ENCODE data around the gene OBP2B.

OBP2B gene

GRCh38 chr9:133181561-133181960, 27.5 kb downstream of the OBP2B start:
- H3K79me2 ChIP-seq (ENCODE audit: control insufficient read depth, insufficient read depth, low read length, poor library complexity), result no peaks in the 10 kb centered on the region
- no peak overlapping the region for H3K9ac ChIP-seq (ENCODE audit: low read length)
- H3K27ac ChIP-seq (ENCODE audit: low read depth, low read length), result no peak overlapping the region
- H3K18ac ChIP-seq (ENCODE audit: low read length), result no peak overlapping the region
- no peaks in the 10 kb centered on the region for H3K9me3 ChIP-seq (ENCODE audit: insufficient read depth, low read depth, low read length)
- no CpG with 5 or more reads among the region's 3 CpGs for WGBS (ENCODE audit: extremely low coverage, insufficient coverage, insufficient read length)
- no peak overlapping the region for H2BK5ac ChIP-seq (ENCODE audit: low read depth, low read length, poor library complexity)
- H3K4me3 ChIP-seq (ENCODE audit: low read depth, low read length), result no peak overlapping the region
- H4K12ac ChIP-seq (ENCODE audit: low read depth, low read length), result no peak overlapping the region
- no peaks in the 10 kb centered on the region for H3K79me1 ChIP-seq (ENCODE audit: low read length)
- DNase-seq, result no peak
- no peak overlapping the region for H2BK12ac ChIP-seq (ENCODE audit: low read length)
- H3K23ac ChIP-seq (ENCODE audit: low read length), result no peak overlapping the region
- H4K8ac ChIP-seq (ENCODE audit: low read depth, low read length), result no peak overlapping the region
- no peak overlapping the region for H2AFZ ChIP-seq (ENCODE audit: insufficient read depth, low read length, poor library complexity)
- H2AK5ac ChIP-seq (ENCODE audit: low read length), result no peak overlapping the region
- no peaks in the 10 kb centered on the region for H3K36me3 ChIP-seq (ENCODE audit: control insufficient read depth in 1 of 2, insufficient read depth in 2 of 2, low read length in 2 of 2)
- no peak overlapping the region for H3K4me2 ChIP-seq (ENCODE audit: low read length)
- H3K4me1 ChIP-seq (ENCODE audit: control insufficient read depth in 1 of 2, insufficient read depth in 2 of 2, low read length in 2 of 2), result no peaks in the 10 kb centered on the region
- no peak overlapping the region for H2BK120ac ChIP-seq (ENCODE audit: insufficient read depth, low read length, poor library complexity)
- H4K91ac ChIP-seq (ENCODE audit: low read depth, low read length), result no peak overlapping the region
- H3K14ac ChIP-seq (ENCODE audit: low read length), result no peak overlapping the region
- H3K4ac ChIP-seq (ENCODE audit: low read depth, low read length), result no peak overlapping the region
- no peaks in the 10 kb centered on the region for H3K27me3 ChIP-seq (ENCODE audit: insufficient read depth, low read length)

- Histone ChIP-seq H3K14ac (ENCODE audit: low read length) (no peak overlapping the region), H4K12ac (ENCODE audit: low read depth, low read length) (no peak overlapping the region), H3K36me3 (ENCODE audit: control insufficient read depth in 1 of 2, insufficient read depth in 2 of 2, low read length in 2 of 2) (no peaks in the 10 kb centered on the region), H3K9ac (ENCODE audit: low read length) (no peak overlapping the region), H2BK5ac (ENCODE audit: low read depth, low read length, poor library complexity) (no peak overlapping the region), H3K23ac (ENCODE audit: low read length) (no peak overlapping the region), H2BK12ac (ENCODE audit: low read length) (no peak overlapping the region), H3K79me1 (ENCODE audit: low read length) (no peaks in the 10 kb centered on the region), H2BK120ac (ENCODE audit: insufficient read depth, low read length, poor library complexity) (no peak overlapping the region), H3K79me2 (ENCODE audit: control insufficient read depth, insufficient read depth, low read length, poor library complexity) (no peaks in the 10 kb centered on the region), H3K27ac (ENCODE audit: low read depth, low read length) (no peak overlapping the region), H3K18ac (ENCODE audit: low read length) (no peak overlapping the region), H2AFZ (ENCODE audit: insufficient read depth, low read length, poor library complexity) (no peak overlapping the region), H2AK5ac (ENCODE audit: low read length) (no peak overlapping the region), H3K27me3 (ENCODE audit: insufficient read depth, low read length) (no peaks in the 10 kb centered on the region), H3K4ac (ENCODE audit: low read depth, low read length) (no peak overlapping the region), H3K4me1 (ENCODE audit: control insufficient read depth in 1 of 2, insufficient read depth in 2 of 2, low read length in 2 of 2) (no peaks in the 10 kb centered on the region), H3K4me2 (ENCODE audit: low read length) (no peak overlapping the region), H3K4me3 (ENCODE audit: low read depth, low read length) (no peak overlapping the region), H4K8ac (ENCODE audit: low read depth, low read length) (no peak overlapping the region), H4K91ac (ENCODE audit: low read depth, low read length) (no peak overlapping the region), H3K9me3 (ENCODE audit: insufficient read depth, low read depth, low read length) (no peaks in the 10 kb centered on the region)
- no CpG with 5 or more reads among the region's 5 CpGs for WGBS (ENCODE audit: extremely low coverage, insufficient coverage, insufficient read length)
- no peak for DNase-seq
Measured at GRCh38 chr9:133180953-133181352, 28.1 kb downstream of the OBP2B start.

- H3K4me3 ChIP-seq (ENCODE audit: low read depth, low read length), result no peak overlapping the region
- H4K91ac ChIP-seq (ENCODE audit: low read depth, low read length), result no peak overlapping the region
- H3K9ac ChIP-seq (ENCODE audit: low read length), result no peak overlapping the region
- no peak overlapping the region for H3K4me2 ChIP-seq (ENCODE audit: low read length)
- no peak overlapping the region for H2AK5ac ChIP-seq (ENCODE audit: low read length)
- no peak overlapping the region for H4K12ac ChIP-seq (ENCODE audit: low read depth, low read length)
- H3K27me3 ChIP-seq (ENCODE audit: insufficient read depth, low read length), result no peaks in the 10 kb centered on the region
- no peak overlapping the region for H3K18ac ChIP-seq (ENCODE audit: low read length)
- H2BK12ac ChIP-seq (ENCODE audit: low read length), result no peak overlapping the region
- H3K79me1 ChIP-seq (ENCODE audit: low read length), result peaks cover 6% of the 10 kb centered on the region
- H3K9me3 ChIP-seq (ENCODE audit: insufficient read depth, low read depth, low read length), result no peaks in the 10 kb centered on the region
- no peak overlapping the region for H2AFZ ChIP-seq (ENCODE audit: insufficient read depth, low read length, poor library complexity)
- H3K27ac ChIP-seq (ENCODE audit: low read depth, low read length), result no peak overlapping the region
- no peak overlapping the region for H2BK120ac ChIP-seq (ENCODE audit: insufficient read depth, low read length, poor library complexity)
- peaks cover 7 to 13% of the 10 kb centered on the region in 2 experiments for H3K4me1 ChIP-seq (ENCODE audit: control insufficient read depth in 1 of 2, insufficient read depth in 2 of 2, low read length in 2 of 2)
- no CpG with 5 or more reads among the region's 7 CpGs for WGBS (ENCODE audit: extremely low coverage, insufficient coverage, insufficient read length)
- no peaks in the 10 kb centered on the region for H3K79me2 ChIP-seq (ENCODE audit: control insufficient read depth, insufficient read depth, low read length, poor library complexity)
- H2BK5ac ChIP-seq (ENCODE audit: low read depth, low read length, poor library complexity), result no peak overlapping the region
- no peak overlapping the region for H3K4ac ChIP-seq (ENCODE audit: low read depth, low read length)
- no peak overlapping the region for H3K14ac ChIP-seq (ENCODE audit: low read length)
- H3K23ac ChIP-seq (ENCODE audit: low read length), result no peak overlapping the region
- no peak for DNase-seq
- no peaks in the 10 kb centered on the region for H3K36me3 ChIP-seq (ENCODE audit: control insufficient read depth in 1 of 2, insufficient read depth in 2 of 2, low read length in 2 of 2)
- H4K8ac ChIP-seq (ENCODE audit: low read depth, low read length), result no peak overlapping the region
Measured at GRCh38 chr9:133173056-133173455, 36.0 kb downstream of the OBP2B start.

GRCh38 chr9:133171161-133171961, 37.7 kb downstream of the OBP2B start:
- Histone ChIP-seq H3K27ac (ENCODE audit: low read depth, low read length) (no peak overlapping the region), H3K4me2 (ENCODE audit: low read length) (no peak overlapping the region), H3K79me1 (ENCODE audit: low read length) (peaks cover 9% of the 10 kb centered on the region), H2AK5ac (ENCODE audit: low read length) (no peak overlapping the region), H3K79me2 (ENCODE audit: control insufficient read depth, insufficient read depth, low read length, poor library complexity) (no peaks in the 10 kb centered on the region), H3K27me3 (ENCODE audit: insufficient read depth, low read length) (no peaks in the 10 kb centered on the region), H2BK12ac (ENCODE audit: low read length) (no peak overlapping the region), H2AFZ (ENCODE audit: insufficient read depth, low read length, poor library complexity) (no peak overlapping the region), H3K4me1 (ENCODE audit: control insufficient read depth in 1 of 2, insufficient read depth in 2 of 2, low read length in 2 of 2) (peaks cover 7 to 17% of the 10 kb centered on the region in 2 experiments), H4K91ac (ENCODE audit: low read depth, low read length) (peak overlapping the region; percentile 45), H3K4me3 (ENCODE audit: low read depth, low read length) (no peak overlapping the region), H2BK120ac (ENCODE audit: insufficient read depth, low read length, poor library complexity) (peak overlapping the region; percentile 49), H4K8ac (ENCODE audit: low read depth, low read length) (no peak overlapping the region), H3K9ac (ENCODE audit: low read length) (no peak overlapping the region), H3K4ac (ENCODE audit: low read depth, low read length) (no peak overlapping the region), H3K23ac (ENCODE audit: low read length) (no peak overlapping the region), H3K14ac (ENCODE audit: low read length) (no peak overlapping the region), H4K12ac (ENCODE audit: low read depth, low read length) (no peak overlapping the region), H3K36me3 (ENCODE audit: control insufficient read depth in 1 of 2, insufficient read depth in 2 of 2, low read length in 2 of 2) (no peaks in the 10 kb centered on the region), H3K9me3 (ENCODE audit: insufficient read depth, low read depth, low read length) (no peaks in the 10 kb centered on the region), H2BK5ac (ENCODE audit: low read depth, low read length, poor library complexity) (no peak overlapping the region), H3K18ac (ENCODE audit: low read length) (no peak overlapping the region)
- WGBS (ENCODE audit: extremely low coverage, insufficient coverage, insufficient read length), result no CpG with 5 or more reads among the region's 29 CpGs
- no peak for DNase-seq

Measured in trophoblast cell (in vitro differentiated cells and primary cell).